WTC11 (cell line): ENCODE data around the gene TRPC3. TPM values are rescaled to one million over a fixed set of nuclear protein-coding genes. Genes with fewer than 3 reads are reported as not detected.

ENCODE experiments used
- ATAC-seq: fragments of 200-7000 bp; cut with Tn5 transposase; 2 replicates; pipeline ENCODE4 v1.10.0; 2021; ENCODE audit warnings: mild to moderate bottlenecking, moderate library complexity
- CTCF ChIA-PET: fragments of 300-600 bp; sonication (Branson Sonifier 250); formaldehyde crosslinking; loops from one replicate; lab custom pipeline; 2021; ENCODE audit warnings: antibody characterized with exemption; lab: Charles Lee
- POLR2A ChIA-PET: fragments of 350-600 bp; sonication (Branson Sonifier 250); formaldehyde crosslinking; loops from one replicate; lab custom pipeline; 2021; ENCODE audit warnings: antibody characterized with exemption; lab: Charles Lee
- DNase-seq: peaks from one replicate; pipeline ENCODE4 v3.0.0; 2021; ENCODE audit warnings: low spot score
- H3K27ac Mint-ChIP-seq: 2 replicates; pipeline ENCODE4 v1.8.0; 2021; ENCODE audit warnings: mixed read lengths
- H3K27me3 Mint-ChIP-seq: 2 replicates; pipeline ENCODE4 v1.8.0; 2021; ENCODE audit warnings: low read depth, mild to moderate bottlenecking, moderate library complexity, mixed read lengths
- H3K36me3 Mint-ChIP-seq: 2 replicates; pipeline ENCODE4 v1.8.0; 2021; ENCODE audit warnings: mixed read lengths
- H3K4me1 Mint-ChIP-seq: 2 replicates; pipeline ENCODE4 v1.8.0; 2022; ENCODE audit warnings: mixed read lengths
- H3K4me3 Mint-ChIP-seq: 2 replicates; pipeline ENCODE4 v1.8.0; 2021; ENCODE audit warnings: mild to moderate bottlenecking, moderate library complexity, mixed read lengths
- H3K9me3 Mint-ChIP-seq: 2 replicates; pipeline ENCODE4 v1.8.0; 2021; ENCODE audit warnings: mixed read lengths
- AR ChIP-seq: fragments of 250-450 bp; sonication (Bioruptor Pico); IDR thresholded peaks from 2 replicates; pipeline ENCODE4 v1.9.0; 2021; ENCODE audit warnings: mild to moderate bottlenecking
- ATF1 ChIP-seq: sonication (generic); formaldehyde crosslinking; IDR thresholded peaks from 2 replicates; pipeline ENCODE4 v1.8.1; 2023; ENCODE audit warnings: mild to moderate bottlenecking, moderate library complexity, missing genetic modification reagents
- EMX1 ChIP-seq: fragments of 250-450 bp; sonication (Bioruptor Pico); IDR thresholded peaks from 2 replicates; pipeline ENCODE4 v1.8.0; 2021; ENCODE audit warnings: mild to moderate bottlenecking
- ERG ChIP-seq: fragments of 250-450 bp; sonication (Bioruptor Pico); IDR thresholded peaks from 2 replicates; pipeline ENCODE4 v1.8.0; 2021; ENCODE audit warnings: mild to moderate bottlenecking
- ESRRA ChIP-seq: sonication (generic); formaldehyde crosslinking; IDR thresholded peaks from 2 replicates; pipeline ENCODE4 v1.8.1; 2022; ENCODE audit warnings: mild to moderate bottlenecking, missing genetic modification reagents, borderline replicate concordance
- ETV6 ChIP-seq: sonication (generic); formaldehyde crosslinking; IDR thresholded peaks from 2 replicates; pipeline ENCODE4 v1.8.1; 2022; ENCODE audit warnings: mild to moderate bottlenecking, missing genetic modification reagents
- FOXP1 ChIP-seq: sonication (generic); formaldehyde crosslinking; IDR thresholded peaks from 2 replicates; pipeline ENCODE4 v1.8.0; 2022; ENCODE audit warnings: missing genetic modification reagents, mild to moderate bottlenecking, moderate library complexity, borderline replicate concordance
- GRHL2 ChIP-seq: fragments of 250-450 bp; sonication (Bioruptor Pico); IDR thresholded peaks from 2 replicates; pipeline ENCODE4 v1.8.0; 2022; ENCODE audit warnings: mild to moderate bottlenecking, moderate library complexity; ENCODE audit not compliant: insufficient replicate concordance, severe bottlenecking
- GTF2I ChIP-seq: fragments of 250-450 bp; sonication (Bioruptor Pico); conservative IDR thresholded peaks from 2 replicates; pipeline ENCODE4 v1.4.0; 2021; ENCODE audit warnings: mild to moderate bottlenecking
- IRF2 ChIP-seq: sonication (generic); formaldehyde crosslinking; IDR thresholded peaks from 2 replicates; pipeline ENCODE4 v1.8.0; 2022; ENCODE audit warnings: low read depth, missing genetic modification reagents, borderline replicate concordance
- JUN ChIP-seq: sonication (generic); formaldehyde crosslinking; IDR thresholded peaks from 2 replicates; pipeline ENCODE4 v1.8.0; 2023; ENCODE audit warnings: mild to moderate bottlenecking, missing genetic modification reagents
- NFE2L1 ChIP-seq: sonication (generic); formaldehyde crosslinking; IDR thresholded peaks from 2 replicates; pipeline ENCODE4 v1.8.1; 2023; ENCODE audit warnings: missing genetic modification reagents
- SMAD3 ChIP-seq: sonication (generic); formaldehyde crosslinking; IDR thresholded peaks from 2 replicates; pipeline ENCODE4 v1.8.0; 2022; ENCODE audit warnings: missing genetic modification reagents, mild to moderate bottlenecking, borderline replicate concordance
- SMAD4 ChIP-seq: sonication (generic); formaldehyde crosslinking; IDR thresholded peaks from 2 replicates; pipeline ENCODE4 v1.8.0; 2022; ENCODE audit warnings: mild to moderate bottlenecking, missing genetic modification reagents
- TCF7 ChIP-seq: sonication (generic); formaldehyde crosslinking; IDR thresholded peaks from 2 replicates; pipeline ENCODE4 v1.8.0; 2022; ENCODE audit warnings: mild to moderate bottlenecking, low read depth, missing genetic modification reagents, moderate library complexity
- ZBTB21 ChIP-seq: sonication (generic); formaldehyde crosslinking; IDR thresholded peaks from 2 replicates; pipeline ENCODE4 v1.8.1; 2023; ENCODE audit warnings: mild to moderate bottlenecking, missing genetic modification reagents, borderline replicate concordance
- ZMAT4 ChIP-seq: fragments of 250-450 bp; sonication (Bioruptor Pico); IDR thresholded peaks from 2 replicates; pipeline ENCODE4 v1.9.0; 2021; ENCODE audit warnings: mild to moderate bottlenecking
- ZNF416 ChIP-seq: fragments of 250-450 bp; sonication (Bioruptor Pico); IDR thresholded peaks from 2 replicates; pipeline ENCODE4 v1.9.0; 2021; ENCODE audit warnings: mild to moderate bottlenecking, inconsistent platforms
- ZSCAN18 ChIP-seq: fragments of 250-450 bp; sonication (Bioruptor Pico); IDR thresholded peaks from 2 replicates; pipeline ENCODE4 v2.1.2; 2022; ENCODE audit warnings: mild to moderate bottlenecking, moderate library complexity
- total RNA-seq: library from RNA; stranded (reverse); gene quantifications from 3 replicates; pipeline ENCODE4 v1.2.3, GENCODE V29; 2021
- TF ChIP-seq, protein P1 (sequence below): sonication (generic); formaldehyde crosslinking; IDR thresholded peaks from 2 replicates; pipeline ENCODE4 v1.8.0; 2022; ENCODE audit warnings: mild to moderate bottlenecking, missing genetic modification reagents
- TF ChIP-seq, protein P2 (sequence below): sonication (generic); formaldehyde crosslinking; IDR thresholded peaks from 2 replicates; pipeline ENCODE4 v1.8.1; 2022; ENCODE audit warnings: mild to moderate bottlenecking, missing genetic modification reagents, moderate library complexity, borderline replicate concordance
- TF ChIP-seq, protein P3 (sequence below): sonication (generic); formaldehyde crosslinking; IDR thresholded peaks from 2 replicates; pipeline ENCODE4 v1.8.1; 2023; ENCODE audit warnings: mild to moderate bottlenecking, missing genetic modification reagents, borderline replicate concordance

The TRPC3 gene
- total RNA-seq, 1 experiment from 2014 or later, result 0.26 TPM

DNA sequence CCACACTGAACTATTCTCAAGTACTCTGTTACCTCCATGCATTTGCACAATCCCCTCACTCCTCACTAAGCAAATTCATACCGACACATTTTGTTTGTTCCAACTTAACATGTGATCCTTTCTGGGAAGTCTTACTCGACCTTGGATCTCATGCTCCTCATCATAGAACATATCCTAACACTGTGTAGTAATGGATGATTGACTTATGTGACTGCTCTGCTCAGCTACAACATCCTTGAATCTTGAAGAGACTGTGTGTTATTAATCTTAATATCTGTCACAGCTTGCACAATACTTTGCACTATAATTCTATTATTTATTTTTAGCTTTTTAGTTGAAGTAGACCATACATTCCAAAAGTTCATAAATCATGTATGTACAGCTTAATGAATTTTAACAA lies 23.9 kb upstream of the TRPC3 start:
- ATAC-seq, result no peak
- Mint-ChIP-seq H3K4me3 (no peak overlapping the region), H3K9me3 (no peaks in the 10 kb centered on the region), H3K27ac (no peak overlapping the region), H3K4me1 (no peaks in the 10 kb centered on the region; the same call in 1 of the 2 replicates), H3K27me3 (no peaks in the 10 kb centered on the region; the same call in 1 of the 2 replicates), H3K36me3 (no peaks in the 10 kb centered on the region)
- ChIA-PET POLR2A (no interaction called here), CTCF (no interaction called here)
- TF ChIP-seq ZSCAN18 (CRISPR knock-in tag), result no peak
- no peak for TF ChIP-seq ZNF416
- no peak for TF ChIP-seq SMAD3 (CRISPR knock-in tag)
- TF ChIP-seq SMAD4, result no peak
- no peak for TF ChIP-seq ATF1
- no peak for TF ChIP-seq GRHL2 (CRISPR knock-in tag)
- no peak for TF ChIP-seq AR
- no peak for TF ChIP-seq TCF7 (CRISPR knock-in tag)
- TF ChIP-seq NFE2L1 (CRISPR knock-in tag), result no peak
- no peak for TF ChIP-seq ERG (CRISPR knock-in tag)
- TF ChIP-seq GTF2I (CRISPR knock-in tag), result no peak
- no peak for TF ChIP-seq FOXP1 (CRISPR knock-in tag)
- no peak for TF ChIP-seq EMX1 (CRISPR knock-in tag)
- TF ChIP-seq JUN (CRISPR knock-in tag), result no peak
- TF ChIP-seq, protein P1, sequence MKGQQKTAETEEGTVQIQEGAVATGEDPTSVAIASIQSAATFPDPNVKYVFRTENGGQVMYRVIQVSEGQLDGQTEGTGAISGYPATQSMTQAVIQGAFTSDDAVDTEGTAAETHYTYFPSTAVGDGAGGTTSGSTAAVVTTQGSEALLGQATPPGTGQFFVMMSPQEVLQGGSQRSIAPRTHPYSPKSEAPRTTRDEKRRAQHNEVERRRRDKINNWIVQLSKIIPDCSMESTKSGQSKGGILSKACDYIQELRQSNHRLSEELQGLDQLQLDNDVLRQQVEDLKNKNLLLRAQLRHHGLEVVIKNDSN (CRISPR knock-in tag), result no peak
- no peak for TF ChIP-seq ZBTB21 (CRISPR knock-in tag)
- TF ChIP-seq ESRRA (CRISPR knock-in tag), result no peak
- DNase-seq, result no peak

DNA sequence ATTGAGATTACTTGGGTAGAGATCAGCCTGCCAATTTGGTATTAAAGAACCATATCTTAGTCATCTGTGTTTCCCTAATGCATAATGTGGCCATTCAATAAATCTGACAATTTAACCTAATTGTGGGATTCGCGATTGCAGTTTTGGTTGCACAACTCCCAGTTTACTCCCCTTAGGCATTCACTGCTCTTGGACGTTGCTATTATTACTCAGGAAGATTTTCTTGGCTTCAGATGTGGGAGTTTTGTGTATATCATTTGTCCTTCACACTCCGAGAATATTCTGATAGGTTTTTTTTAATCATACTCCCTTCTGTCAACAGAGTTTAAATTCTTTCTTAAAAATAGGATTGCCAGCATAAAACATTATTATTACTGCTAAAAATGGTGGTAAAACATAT lies 22.0 kb upstream of the TRPC3 start:
- H3K9me3 Mint-ChIP-seq, result no peaks in the 10 kb centered on the region
- ATAC-seq (no peak), DNase-seq (no peak)
- CTCF ChIA-PET, result no interaction called here
- H3K4me1 Mint-ChIP-seq, result no peaks in the 10 kb centered on the region; the same call in 1 of the 2 replicates
- no peak overlapping the region for H3K4me3 Mint-ChIP-seq
- TF ChIP-seq ETV6, result no peak
- TF ChIP-seq ZBTB21 (CRISPR knock-in tag), result no peak
- no peaks in the 10 kb centered on the region; the same call in 1 of the 2 replicates for H3K27me3 Mint-ChIP-seq
- no peak overlapping the region for H3K27ac Mint-ChIP-seq
- H3K36me3 Mint-ChIP-seq, result no peaks in the 10 kb centered on the region
- POLR2A ChIA-PET, result no interaction called here

GRCh38 chr4:121968859-121969258 lies 17.0 kb upstream of the TRPC3 start:
- H3K36me3 Mint-ChIP-seq, result no peaks in the 10 kb centered on the region
- H3K4me3 Mint-ChIP-seq, result no peak overlapping the region
- H3K27me3 Mint-ChIP-seq, result peaks cover 4% of the 10 kb centered on the region; the same call in 1 of the 2 replicates
- CTCF ChIA-PET, result interaction anchor here (0.6 kb wide), 1 partner anchor 69 kb away, joined by 3 read pairs; no protein-coding TSS in a partner anchor
- no peaks in the 10 kb centered on the region for H3K4me1 Mint-ChIP-seq
- POLR2A ChIA-PET, result no interaction called here
- DNase-seq, result no peak
- no peak overlapping the region for H3K27ac Mint-ChIP-seq
- ATAC-seq, result no peak
- H3K9me3 Mint-ChIP-seq, result no peaks in the 10 kb centered on the region
- TF ChIP-seq IRF2 (CRISPR knock-in tag) (no peak), ETV6 (no peak), ZMAT4 (CRISPR knock-in tag) (no peak)
- TF ChIP-seq, protein P2, sequence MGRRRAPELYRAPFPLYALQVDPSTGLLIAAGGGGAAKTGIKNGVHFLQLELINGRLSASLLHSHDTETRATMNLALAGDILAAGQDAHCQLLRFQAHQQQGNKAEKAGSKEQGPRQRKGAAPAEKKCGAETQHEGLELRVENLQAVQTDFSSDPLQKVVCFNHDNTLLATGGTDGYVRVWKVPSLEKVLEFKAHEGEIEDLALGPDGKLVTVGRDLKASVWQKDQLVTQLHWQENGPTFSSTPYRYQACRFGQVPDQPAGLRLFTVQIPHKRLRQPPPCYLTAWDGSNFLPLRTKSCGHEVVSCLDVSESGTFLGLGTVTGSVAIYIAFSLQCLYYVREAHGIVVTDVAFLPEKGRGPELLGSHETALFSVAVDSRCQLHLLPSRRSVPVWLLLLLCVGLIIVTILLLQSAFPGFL, result no peak
- TF ChIP-seq, protein P3, sequence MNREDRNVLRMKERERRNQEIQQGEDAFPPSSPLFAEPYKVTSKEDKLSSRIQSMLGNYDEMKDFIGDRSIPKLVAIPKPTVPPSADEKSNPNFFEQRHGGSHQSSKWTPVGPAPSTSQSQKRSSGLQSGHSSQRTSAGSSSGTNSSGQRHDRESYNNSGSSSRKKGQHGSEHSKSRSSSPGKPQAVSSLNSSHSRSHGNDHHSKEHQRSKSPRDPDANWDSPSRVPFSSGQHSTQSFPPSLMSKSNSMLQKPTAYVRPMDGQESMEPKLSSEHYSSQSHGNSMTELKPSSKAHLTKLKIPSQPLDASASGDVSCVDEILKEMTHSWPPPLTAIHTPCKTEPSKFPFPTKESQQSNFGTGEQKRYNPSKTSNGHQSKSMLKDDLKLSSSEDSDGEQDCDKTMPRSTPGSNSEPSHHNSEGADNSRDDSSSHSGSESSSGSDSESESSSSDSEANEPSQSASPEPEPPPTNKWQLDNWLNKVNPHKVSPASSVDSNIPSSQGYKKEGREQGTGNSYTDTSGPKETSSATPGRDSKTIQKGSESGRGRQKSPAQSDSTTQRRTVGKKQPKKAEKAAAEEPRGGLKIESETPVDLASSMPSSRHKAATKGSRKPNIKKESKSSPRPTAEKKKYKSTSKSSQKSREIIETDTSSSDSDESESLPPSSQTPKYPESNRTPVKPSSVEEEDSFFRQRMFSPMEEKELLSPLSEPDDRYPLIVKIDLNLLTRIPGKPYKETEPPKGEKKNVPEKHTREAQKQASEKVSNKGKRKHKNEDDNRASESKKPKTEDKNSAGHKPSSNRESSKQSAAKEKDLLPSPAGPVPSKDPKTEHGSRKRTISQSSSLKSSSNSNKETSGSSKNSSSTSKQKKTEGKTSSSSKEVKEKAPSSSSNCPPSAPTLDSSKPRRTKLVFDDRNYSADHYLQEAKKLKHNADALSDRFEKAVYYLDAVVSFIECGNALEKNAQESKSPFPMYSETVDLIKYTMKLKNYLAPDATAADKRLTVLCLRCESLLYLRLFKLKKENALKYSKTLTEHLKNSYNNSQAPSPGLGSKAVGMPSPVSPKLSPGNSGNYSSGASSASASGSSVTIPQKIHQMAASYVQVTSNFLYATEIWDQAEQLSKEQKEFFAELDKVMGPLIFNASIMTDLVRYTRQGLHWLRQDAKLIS (CRISPR knock-in tag), result no peak
